SU-DHL-6 (cell line): ENCODE measurements around the gene NR2F2.
A peak's percentile ranks its signal among the peaks of the same experiment; 100 is the strongest.

Experiments
- H2AFZ ChIP-seq: fragments of 200-600 bp; sonication (generic); 2 replicates; pipeline ENCODE4 v1.6.1; 2014; ENCODE audit warnings: low read depth, mild to moderate bottlenecking, moderate library complexity, mixed read lengths, antibody characterized with exemption, low read length; ENCODE audit not compliant: severe bottlenecking
- H3F3A ChIP-seq: fragments of 200-600 bp; shearing (Covaris generic); 2 replicates; pipeline ENCODE4 v1.6.0; 2016; ENCODE audit warnings: antibody characterized with exemption, mild to moderate bottlenecking; ENCODE audit not compliant: insufficient read depth
- H3K27ac ChIP-seq: fragments of 200-600 bp; sonication (generic); 2 replicates; pipeline ENCODE4 v1.5.1; 2016; ENCODE audit warnings: low read depth, mild to moderate bottlenecking, low read length, moderate library complexity, mixed read lengths
- H3K27me3 ChIP-seq: fragments of 200-600 bp; sonication (generic), shearing (Covaris generic); 2 replicates; pipeline ENCODE4 v1.6.0; 2014; ENCODE audit warnings: mild to moderate bottlenecking, low read length
- H3K36me3 ChIP-seq: fragments of 200-600 bp; sonication (generic); 2 replicates; pipeline ENCODE4 v1.6.1; 2014; ENCODE audit warnings: mild to moderate bottlenecking, low read length, mixed read lengths
- H3K4me2 ChIP-seq: fragments of 300-600, 200-600 bp; shearing (Covaris generic), sonication (generic); 2 replicates; pipeline ENCODE4 v1.6.0; 2014; ENCODE audit warnings: low read length, low read depth, mild to moderate bottlenecking; ENCODE audit not compliant: poor library complexity, severe bottlenecking
- H3K4me3 ChIP-seq: fragments of 200-600 bp; sonication (generic); 2 replicates; pipeline ENCODE4 v1.5.1; 2014; ENCODE audit warnings: antibody characterized with exemption, low read length, mild to moderate bottlenecking, mixed read lengths; ENCODE audit not compliant: insufficient read depth, poor library complexity, severe bottlenecking
- H3K79me2 ChIP-seq: fragments of 200-600 bp; sonication (generic); 2 replicates; pipeline ENCODE4 v1.6.1; 2014; ENCODE audit warnings: mild to moderate bottlenecking, low read length, moderate library complexity; ENCODE audit not compliant: insufficient read depth
- H3K9ac ChIP-seq: fragments of 200-600 bp; sonication (generic); 2 replicates; pipeline ENCODE4 v1.7.0; 2014; ENCODE audit warnings: mild to moderate bottlenecking, low read length
- H3K9me2 ChIP-seq: fragments of 200-600 bp; sonication (generic); replicated peaks from 2 replicates; pipeline ENCODE4 v1.6.1; 2014; ENCODE audit warnings: low read length; ENCODE audit not compliant: insufficient read depth
- H3K9me3 ChIP-seq: fragments of 200-600 bp; sonication (generic); 2 replicates; pipeline ENCODE4 v1.6.1; 2014; ENCODE audit warnings: low read length, mixed read lengths; ENCODE audit not compliant: insufficient read depth
- H4K20me1 ChIP-seq: fragments of 200-600 bp; sonication (generic); 2 replicates; pipeline ENCODE4 v1.6.1; 2014; ENCODE audit warnings: low read depth, mild to moderate bottlenecking, antibody characterized with exemption, low read length, moderate library complexity, mixed read lengths
- EZH2phosphoT487 ChIP-seq: fragments of 200-600 bp; sonication (generic), shearing (Covaris generic); conservative IDR thresholded peaks from 2 replicates; pipeline ENCODE4 v1.6.1; 2018; ENCODE audit warnings: mild to moderate bottlenecking, antibody characterized with exemption, low read length, moderate library complexity, mixed read lengths
- TF ChIP-seq, protein P1 (sequence below): fragments of 200-600 bp; sonication (generic); IDR thresholded peaks from one replicate; pipeline ENCODE4 v1.5.1; 2017; ENCODE audit warnings: antibody characterized with exemption, mild to moderate bottlenecking, low read length, moderate library complexity; ENCODE audit not compliant: insufficient read depth, poor library complexity, severe bottlenecking

The NR2F2 gene

GRCh38 chr15:96354731-96355567, 24.4 kb downstream of the NR2F2 start:
- no peaks in the 10 kb centered on the region for H4K20me1 ChIP-seq
- H3K9ac ChIP-seq, result no peak overlapping the region
- no peaks in the 10 kb centered on the region for H3K9me3 ChIP-seq
- no peaks in the 10 kb centered on the region for H3K9me2 ChIP-seq
- H3K4me3 ChIP-seq, result no peak overlapping the region
- H3K27me3 ChIP-seq, result no peaks in the 10 kb centered on the region
- no peaks in the 10 kb centered on the region for H3K36me3 ChIP-seq
- no peak overlapping the region for H3K4me2 ChIP-seq
- TF ChIP-seq, protein P1, sequence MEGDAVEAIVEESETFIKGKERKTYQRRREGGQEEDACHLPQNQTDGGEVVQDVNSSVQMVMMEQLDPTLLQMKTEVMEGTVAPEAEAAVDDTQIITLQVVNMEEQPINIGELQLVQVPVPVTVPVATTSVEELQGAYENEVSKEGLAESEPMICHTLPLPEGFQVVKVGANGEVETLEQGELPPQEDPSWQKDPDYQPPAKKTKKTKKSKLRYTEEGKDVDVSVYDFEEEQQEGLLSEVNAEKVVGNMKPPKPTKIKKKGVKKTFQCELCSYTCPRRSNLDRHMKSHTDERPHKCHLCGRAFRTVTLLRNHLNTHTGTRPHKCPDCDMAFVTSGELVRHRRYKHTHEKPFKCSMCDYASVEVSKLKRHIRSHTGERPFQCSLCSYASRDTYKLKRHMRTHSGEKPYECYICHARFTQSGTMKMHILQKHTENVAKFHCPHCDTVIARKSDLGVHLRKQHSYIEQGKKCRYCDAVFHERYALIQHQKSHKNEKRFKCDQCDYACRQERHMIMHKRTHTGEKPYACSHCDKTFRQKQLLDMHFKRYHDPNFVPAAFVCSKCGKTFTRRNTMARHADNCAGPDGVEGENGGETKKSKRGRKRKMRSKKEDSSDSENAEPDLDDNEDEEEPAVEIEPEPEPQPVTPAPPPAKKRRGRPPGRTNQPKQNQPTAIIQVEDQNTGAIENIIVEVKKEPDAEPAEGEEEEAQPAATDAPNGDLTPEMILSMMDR, result no peak
- no peak for TF ChIP-seq EZH2phosphoT487
- H3F3A ChIP-seq, result no peaks in the 10 kb centered on the region
- no peaks in the 10 kb centered on the region for H3K79me2 ChIP-seq
- H3K27ac ChIP-seq, result no peak overlapping the region
- no peak overlapping the region for H2AFZ ChIP-seq

DNA sequence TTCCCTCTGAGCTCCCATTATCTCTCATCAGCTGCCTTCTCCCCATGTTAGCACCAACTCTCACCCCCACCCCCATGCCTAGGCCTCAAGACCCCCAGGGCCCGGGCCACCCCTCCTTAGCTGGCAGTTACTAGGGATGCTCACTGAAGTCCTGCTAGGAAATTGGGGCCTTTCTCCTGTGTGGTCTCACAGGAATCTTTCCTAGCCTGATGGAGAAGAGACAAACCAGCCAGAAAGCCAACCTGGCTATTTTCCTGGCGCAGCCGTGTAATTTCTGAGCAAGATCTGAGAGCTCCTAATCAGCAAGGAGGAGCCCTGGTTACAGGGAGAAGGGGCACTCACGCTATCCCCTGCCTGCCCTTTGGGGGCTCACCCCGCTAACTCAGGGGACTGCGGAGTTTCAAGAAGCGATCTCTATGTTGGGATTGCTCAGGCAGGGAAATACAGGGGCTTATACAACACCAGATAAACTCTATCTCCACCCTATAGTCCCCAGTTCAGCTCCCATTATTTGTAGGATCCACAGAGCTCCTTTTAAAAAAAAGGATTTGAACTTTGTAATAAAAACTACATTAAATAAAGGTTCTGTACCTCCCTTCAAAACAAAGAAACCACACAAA, 25.2 kb downstream of the NR2F2 start:
- no peaks in the 10 kb centered on the region for H3K9me3 ChIP-seq
- TF ChIP-seq, protein P1, result no peak
- no peak for TF ChIP-seq EZH2phosphoT487
- no peak overlapping the region for H3K9ac ChIP-seq
- no peak overlapping the region for H3K27ac ChIP-seq
- H3F3A ChIP-seq, result no peaks in the 10 kb centered on the region
- H3K36me3 ChIP-seq, result no peaks in the 10 kb centered on the region
- H3K4me3 ChIP-seq, result no peak overlapping the region
- no peak overlapping the region for H2AFZ ChIP-seq
- no peaks in the 10 kb centered on the region for H3K79me2 ChIP-seq
- H4K20me1 ChIP-seq, result no peaks in the 10 kb centered on the region
- H3K4me2 ChIP-seq, result no peak overlapping the region
- no peaks in the 10 kb centered on the region for H3K27me3 ChIP-seq
- no peaks in the 10 kb centered on the region for H3K9me2 ChIP-seq

DNA sequence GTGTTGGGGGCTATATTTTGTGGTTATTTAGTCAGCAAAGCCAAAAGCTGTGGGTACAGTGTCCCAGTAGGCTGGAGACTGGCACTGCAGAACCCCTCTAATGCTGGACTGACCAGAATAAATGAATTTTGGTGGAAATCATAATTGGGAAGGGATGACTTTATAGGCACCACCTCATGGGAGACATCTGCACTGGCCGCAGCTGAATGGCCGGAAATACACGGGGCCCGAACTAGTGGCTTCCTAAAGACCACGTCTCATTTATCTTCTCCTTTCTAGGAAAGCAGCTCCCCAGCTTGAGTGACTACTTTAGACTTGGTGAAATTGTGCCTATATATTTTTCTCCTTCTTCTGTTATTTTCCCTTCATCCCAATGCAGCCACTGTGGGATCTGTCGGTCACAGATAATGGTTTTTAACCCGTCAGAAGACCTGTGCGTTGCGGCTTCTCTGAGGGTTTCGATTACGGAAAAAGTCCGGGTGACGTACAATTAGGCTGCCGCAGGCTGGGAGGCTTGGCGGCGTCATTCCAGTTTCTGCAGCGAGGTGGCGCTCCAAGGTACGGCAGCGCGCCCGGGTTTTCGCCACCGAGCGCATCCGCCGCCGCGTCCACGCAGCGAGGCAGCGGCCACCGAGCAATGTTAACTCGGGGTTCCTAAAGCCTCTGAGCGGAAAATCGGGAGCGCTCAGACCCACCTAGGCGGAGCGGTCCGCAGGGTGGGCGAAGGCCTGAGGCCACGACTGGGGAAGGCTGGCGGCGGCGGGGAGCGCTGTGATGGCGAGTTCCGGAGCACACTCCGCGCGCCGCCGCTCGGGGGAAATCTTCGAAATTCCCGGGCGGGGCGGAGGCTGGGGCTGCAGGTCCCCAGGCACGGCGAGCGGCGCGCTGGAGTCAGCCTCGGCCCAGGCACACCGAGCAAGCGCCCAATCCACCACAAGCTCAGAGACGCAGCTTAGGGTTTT, 26.3 kb downstream of the NR2F2 start:
- H3K27ac ChIP-seq, result no peak overlapping the region
- H2AFZ ChIP-seq, result no peak overlapping the region

More for the DNA sequence above, 26.3 kb downstream of the NR2F2 start:
- Histone ChIP-seq H3F3A (no peaks in the 10 kb centered on the region), H3K4me2 (peak overlapping the region; percentile 29), H3K9ac (no peak overlapping the region), H3K4me3 (no peak overlapping the region), H3K9me2 (no peaks in the 10 kb centered on the region), H4K20me1 (no peaks in the 10 kb centered on the region), H3K9me3 (no peaks in the 10 kb centered on the region), H3K79me2 (no peaks in the 10 kb centered on the region), H3K36me3 (no peaks in the 10 kb centered on the region), H3K27me3 (no peaks in the 10 kb centered on the region)
- no peak for TF ChIP-seq EZH2phosphoT487
- TF ChIP-seq, protein P1, result peak; percentile 39
